A549 treated with Hydrocortisone at 1 μM for 4 hours (cell line): Measurements from ENCODE around the gene SELENOI. TPM values are rescaled to one million over a fixed set of nuclear protein-coding genes. Genes with fewer than 3 reads are reported as not detected.

Source experiments
- total RNA-seq: library from RNA; stranded (reverse); fragments of 200-300 nt; extraction: Qiagen RNA extraction; gene quantifications from 5 replicates; pipeline ENCODE4 v1.2.3, GENCODE V29; 2022

The SELENOI gene
- total RNA-seq = 14.4 to 21.6 TPM (median 16.7 TPM) in 5 replicates

GRCh38 chr2:26345545-26346453 is at the start of gene SELENOI:
TSS of gene SELENOI (plus strand) at chr2:26346143. CDS start at chr2:26346233, 90 bp downstream.

GRCh38 chr2:26346454-26347053 is 611 bp downstream of the SELENOI start, which contains the start of gene ADGRF3:
TSS of gene ADGRF3 (minus strand) at chr2:26346789. CDS start at chr2:26346234, 555 bp downstream.

GRCh38 chr2:26401739-26402541 is 56.0 kb downstream of the SELENOI start, which contains the start of gene DRC1:
TSS of gene DRC1 (plus strand) at chr2:26401920. CDS start at chr2:26401990, 70 bp downstream.

Other genes with a start within 250 kb of the SELENOI start
- gene GAREM2, start 173.1 kb upstream of the SELENOI start, total RNA-seq = 5.8 to 8.5 TPM (median 7.0 TPM) in 5 replicates
- gene HADHA, start 101.5 kb upstream of the SELENOI start, total RNA-seq = 115 to 159 TPM (median 121 TPM) in 5 replicates
- 99.2 to 104 TPM (median 100 TPM) in 5 replicates for gene HADHB, start 101.2 kb upstream of the SELENOI start, total RNA-seq
- gene ADGRF3, start 646 bp downstream of the SELENOI start, total RNA-seq = 0.06 to 0.29 TPM (median 0.15 TPM) in 5 replicates
- gene DRC1, start 55.8 kb downstream of the SELENOI start, total RNA-seq = 0.21 to 0.45 TPM (median 0.30 TPM) in 5 replicates
- gene OTOF, start 132.0 kb downstream of the SELENOI start, total RNA-seq = 0.09 to 0.31 TPM (median 0.13 TPM) in 5 replicates